GM12874 (cell line): ENCODE data around the gene PLD2.

ENCODE experiments used
- TF ChIP-seq, protein P1 (sequence below): IDR thresholded peaks from 2 replicates; pipeline ENCODE4 v1.5.1; 2011; ENCODE audit warnings: low read depth, mild to moderate bottlenecking, control low read depth, low read length, moderate library complexity; ENCODE audit not compliant: insufficient read depth

Gene PLD2

DNA sequence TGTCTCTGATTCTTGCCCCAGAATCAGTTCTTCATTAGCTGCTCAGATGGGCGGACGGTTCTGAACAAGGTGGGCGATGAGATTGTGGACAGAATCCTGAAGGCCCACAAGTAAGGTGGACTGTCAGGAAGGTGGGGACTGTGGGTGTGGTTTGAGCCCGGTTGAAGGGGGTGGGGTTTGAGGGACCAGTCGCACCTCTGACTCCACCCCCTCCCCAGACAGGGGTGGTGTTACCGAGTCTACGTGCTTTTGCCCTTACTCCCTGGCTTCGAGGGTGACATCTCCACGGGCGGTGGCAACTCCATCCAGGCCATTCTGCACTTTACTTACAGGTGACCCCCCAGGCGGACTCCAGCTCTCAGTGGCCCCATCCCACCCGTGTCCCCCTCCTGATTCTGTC is 11.3 kb downstream of the PLD2 start:
- TF ChIP-seq, protein P1, sequence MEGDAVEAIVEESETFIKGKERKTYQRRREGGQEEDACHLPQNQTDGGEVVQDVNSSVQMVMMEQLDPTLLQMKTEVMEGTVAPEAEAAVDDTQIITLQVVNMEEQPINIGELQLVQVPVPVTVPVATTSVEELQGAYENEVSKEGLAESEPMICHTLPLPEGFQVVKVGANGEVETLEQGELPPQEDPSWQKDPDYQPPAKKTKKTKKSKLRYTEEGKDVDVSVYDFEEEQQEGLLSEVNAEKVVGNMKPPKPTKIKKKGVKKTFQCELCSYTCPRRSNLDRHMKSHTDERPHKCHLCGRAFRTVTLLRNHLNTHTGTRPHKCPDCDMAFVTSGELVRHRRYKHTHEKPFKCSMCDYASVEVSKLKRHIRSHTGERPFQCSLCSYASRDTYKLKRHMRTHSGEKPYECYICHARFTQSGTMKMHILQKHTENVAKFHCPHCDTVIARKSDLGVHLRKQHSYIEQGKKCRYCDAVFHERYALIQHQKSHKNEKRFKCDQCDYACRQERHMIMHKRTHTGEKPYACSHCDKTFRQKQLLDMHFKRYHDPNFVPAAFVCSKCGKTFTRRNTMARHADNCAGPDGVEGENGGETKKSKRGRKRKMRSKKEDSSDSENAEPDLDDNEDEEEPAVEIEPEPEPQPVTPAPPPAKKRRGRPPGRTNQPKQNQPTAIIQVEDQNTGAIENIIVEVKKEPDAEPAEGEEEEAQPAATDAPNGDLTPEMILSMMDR: no peak

DNA sequence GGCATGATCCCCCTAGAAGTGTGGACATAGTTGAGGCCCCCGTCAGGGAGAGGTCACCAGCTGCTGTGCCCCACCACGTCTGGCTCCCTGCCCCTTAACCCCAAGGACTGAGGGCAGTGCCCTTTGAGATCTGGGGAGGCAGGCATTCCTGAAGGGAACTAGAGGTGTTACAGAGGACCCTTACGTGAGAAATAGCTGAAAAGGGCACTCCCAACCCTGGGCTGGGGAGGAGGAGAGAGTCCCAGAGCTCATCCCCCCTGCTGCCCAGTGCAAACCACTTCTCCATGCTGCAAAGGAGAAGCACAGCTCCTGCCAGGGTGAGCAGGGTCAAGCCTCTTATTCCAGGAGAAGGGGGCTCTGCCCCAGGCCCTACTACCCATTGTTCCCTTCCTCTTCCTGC is 15.9 kb downstream of the PLD2 start:
- TF ChIP-seq, protein P1: no peak

DNA sequence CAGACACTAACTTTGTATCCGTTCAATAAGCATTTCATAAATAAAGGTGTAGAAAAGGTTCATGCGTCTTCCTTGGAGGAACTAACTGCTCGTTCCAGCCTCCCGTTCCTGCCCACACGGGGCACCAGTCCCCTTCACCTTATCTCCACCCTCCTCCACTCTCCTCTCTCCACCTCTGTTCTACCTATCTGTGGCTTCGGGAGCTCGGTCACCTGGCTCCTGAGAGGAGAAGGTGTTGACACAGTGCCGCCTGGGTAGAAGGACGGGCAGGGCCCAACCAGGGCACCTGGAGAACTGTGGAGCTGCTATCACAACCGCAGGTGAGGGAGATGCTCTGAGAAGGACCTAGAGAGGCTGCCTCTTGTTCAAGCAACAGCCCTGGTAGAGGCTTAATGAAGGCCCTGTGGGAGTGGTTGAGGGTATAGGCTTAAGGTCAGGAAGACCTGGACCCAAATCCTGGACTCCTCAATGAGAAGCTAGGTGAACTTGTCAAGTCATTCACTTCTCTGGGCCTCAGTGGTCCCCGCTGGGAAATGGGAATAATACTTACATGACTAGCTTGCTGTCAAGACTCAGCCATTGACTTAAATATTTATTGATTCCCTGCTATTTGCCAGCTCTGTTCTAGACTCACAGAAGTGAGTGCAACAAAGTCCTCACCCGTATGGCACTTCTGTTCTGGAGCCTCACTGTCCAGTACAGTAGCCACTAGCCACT is 16.6 kb downstream of the PLD2 start:
- TF ChIP-seq, protein P1: no peak

DNA sequence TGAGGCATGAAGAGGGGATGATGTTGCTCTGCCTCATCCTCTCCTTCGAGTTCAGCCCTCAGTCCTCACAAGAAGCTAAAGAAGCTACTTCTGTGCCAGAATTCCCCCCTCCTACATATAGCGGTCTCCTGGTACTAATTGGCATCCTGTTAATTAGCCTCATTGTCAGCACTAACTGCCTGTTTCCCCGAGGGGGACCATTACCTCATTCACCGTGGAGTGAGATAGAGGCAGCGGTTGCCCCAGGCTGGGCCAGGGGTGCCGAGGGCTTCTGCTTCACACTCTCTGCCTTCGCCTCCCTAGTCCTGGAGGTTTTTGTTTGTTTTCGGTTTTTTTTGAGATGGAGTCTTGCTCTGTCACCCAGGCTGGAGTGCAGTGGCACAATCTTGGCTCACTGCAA is 20.4 kb downstream of the PLD2 start:
- TF ChIP-seq, protein P1: no peak

DNA sequence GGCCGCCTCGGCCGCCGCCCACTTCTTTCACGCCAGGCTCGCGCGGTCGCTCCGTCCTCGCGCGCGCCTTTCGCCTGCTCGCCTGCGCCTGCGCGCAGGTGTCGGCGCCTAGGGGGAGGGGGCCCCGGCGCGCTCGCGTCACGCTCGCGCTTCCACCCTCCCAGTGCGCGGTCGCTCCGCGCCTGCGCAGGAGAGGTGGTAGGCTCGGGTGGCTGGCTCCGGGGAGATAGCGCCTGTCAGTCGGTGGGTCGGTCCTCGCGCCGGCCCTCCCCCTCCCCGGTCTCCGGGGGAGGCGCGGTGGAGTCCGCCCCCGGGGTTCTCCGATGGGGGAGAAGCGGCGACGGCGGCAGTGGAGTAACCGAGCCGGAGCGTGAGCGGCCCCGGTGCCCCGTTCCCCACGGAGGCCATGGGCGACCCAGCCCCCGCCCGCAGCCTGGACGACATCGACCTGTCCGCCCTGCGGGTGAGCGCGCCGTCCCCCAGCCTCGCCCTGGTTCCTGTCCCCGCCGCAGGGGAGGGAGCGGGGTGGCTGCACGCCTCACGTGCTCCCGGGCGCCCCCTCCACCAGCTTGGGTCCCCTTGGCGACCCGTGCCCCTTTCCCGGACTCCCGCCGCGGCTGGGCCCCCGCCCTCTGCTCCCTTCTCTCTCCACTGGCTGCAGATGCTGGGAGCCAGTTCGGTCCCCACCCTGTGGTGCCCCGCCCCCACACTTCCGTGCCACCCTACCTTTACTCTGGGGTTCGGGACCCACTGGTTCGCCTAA is 26.4 kb downstream of the PLD2 start, which contains the start of gene MINK1:
TSS of gene MINK1 (plus strand) at position 163 of the 763 bp plus-strand sequence. CDS start at position 407, 244 bp downstream.
- TF ChIP-seq, protein P1: no peak

DNA sequence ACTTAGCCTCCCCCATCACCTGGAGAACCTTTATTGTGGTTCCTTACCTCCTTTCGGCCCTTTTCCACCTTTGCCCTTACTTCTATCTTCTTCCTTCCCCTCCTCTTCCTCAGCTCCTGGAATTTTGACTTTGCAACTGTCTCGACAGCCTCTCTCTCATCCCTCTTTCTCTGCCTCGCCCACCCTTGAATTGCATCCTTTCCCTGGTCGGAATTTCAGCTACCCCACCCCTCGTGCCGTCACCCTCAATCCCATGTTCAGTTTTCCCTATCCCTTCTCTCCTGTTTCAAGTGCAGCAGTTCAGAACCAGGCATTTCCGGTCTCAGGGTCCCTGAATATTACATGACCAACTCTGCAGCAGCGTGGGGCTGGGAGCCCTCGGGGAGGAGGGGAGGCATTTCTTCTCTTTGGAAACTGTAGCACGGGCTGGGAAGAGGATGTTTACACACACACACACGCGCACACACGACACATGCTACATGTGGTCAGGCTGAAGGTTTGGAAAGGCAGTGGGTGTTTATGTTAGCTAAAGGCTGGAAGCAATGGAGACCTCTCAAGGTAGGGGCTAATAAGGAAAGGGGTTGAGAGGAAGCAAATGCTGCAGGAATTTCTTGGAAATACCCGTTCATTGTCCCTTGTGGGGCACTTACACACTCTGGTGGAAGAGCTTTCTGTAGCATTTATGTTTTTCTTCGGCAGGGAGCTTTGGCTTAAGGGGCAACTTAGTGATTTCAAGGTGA is 27.2 kb downstream of the PLD2 start:
- TF ChIP-seq, protein P1: no peak

DNA sequence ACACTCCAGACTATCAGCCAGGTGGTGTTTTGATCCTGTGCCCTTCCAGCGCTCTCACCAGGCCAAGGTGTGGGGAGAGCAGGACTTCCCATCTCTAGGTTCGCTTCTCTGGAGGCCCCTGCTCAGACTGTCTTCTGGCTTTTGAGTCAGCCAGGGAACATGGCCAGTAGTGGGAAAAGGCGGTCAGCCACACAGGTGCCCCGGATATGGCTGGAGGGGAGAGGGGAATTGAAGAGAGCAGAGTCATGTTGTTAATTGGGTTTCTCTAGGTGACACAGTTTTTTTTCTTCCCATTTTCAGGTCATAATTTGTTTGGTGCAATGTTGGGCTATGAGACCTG is 27.7 kb downstream of the PLD2 start:
- TF ChIP-seq, protein P1: no peak
